ENCODE results near the gene CACNA2D4.
"Not testable (repeated sequence)": the region's sequence is repeated elsewhere in the genome, so short reads cannot be mapped to it uniquely, and the experiment has no call there.

CACNA2D4 gene, protein sequence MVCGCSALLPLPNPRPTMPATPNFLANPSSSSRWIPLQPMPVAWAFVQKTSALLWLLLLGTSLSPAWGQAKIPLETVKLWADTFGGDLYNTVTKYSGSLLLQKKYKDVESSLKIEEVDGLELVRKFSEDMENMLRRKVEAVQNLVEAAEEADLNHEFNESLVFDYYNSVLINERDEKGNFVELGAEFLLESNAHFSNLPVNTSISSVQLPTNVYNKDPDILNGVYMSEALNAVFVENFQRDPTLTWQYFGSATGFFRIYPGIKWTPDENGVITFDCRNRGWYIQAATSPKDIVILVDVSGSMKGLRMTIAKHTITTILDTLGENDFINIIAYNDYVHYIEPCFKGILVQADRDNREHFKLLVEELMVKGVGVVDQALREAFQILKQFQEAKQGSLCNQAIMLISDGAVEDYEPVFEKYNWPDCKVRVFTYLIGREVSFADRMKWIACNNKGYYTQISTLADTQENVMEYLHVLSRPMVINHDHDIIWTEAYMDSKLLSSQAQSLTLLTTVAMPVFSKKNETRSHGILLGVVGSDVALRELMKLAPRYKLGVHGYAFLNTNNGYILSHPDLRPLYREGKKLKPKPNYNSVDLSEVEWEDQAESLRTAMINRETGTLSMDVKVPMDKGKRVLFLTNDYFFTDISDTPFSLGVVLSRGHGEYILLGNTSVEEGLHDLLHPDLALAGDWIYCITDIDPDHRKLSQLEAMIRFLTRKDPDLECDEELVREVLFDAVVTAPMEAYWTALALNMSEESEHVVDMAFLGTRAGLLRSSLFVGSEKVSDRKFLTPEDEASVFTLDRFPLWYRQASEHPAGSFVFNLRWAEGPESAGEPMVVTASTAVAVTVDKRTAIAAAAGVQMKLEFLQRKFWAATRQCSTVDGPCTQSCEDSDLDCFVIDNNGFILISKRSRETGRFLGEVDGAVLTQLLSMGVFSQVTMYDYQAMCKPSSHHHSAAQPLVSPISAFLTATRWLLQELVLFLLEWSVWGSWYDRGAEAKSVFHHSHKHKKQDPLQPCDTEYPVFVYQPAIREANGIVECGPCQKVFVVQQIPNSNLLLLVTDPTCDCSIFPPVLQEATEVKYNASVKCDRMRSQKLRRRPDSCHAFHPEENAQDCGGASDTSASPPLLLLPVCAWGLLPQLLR

GRCh38 chr12:1918081-1918883 is at the start of gene CACNA2D4:
CACNA2D4 (minus strand) TSS chr12:1918652; CDS start chr12:1918473, 179 bp downstream.
- DNase-seq (ENCODE audit: low read depth in 1 of 2, low spot score in 1 of 2), result no peak

- no peak for DNase-seq (ENCODE audit: low read depth in 1 of 2, low spot score in 1 of 2)
These were observed 48.2 kb upstream of the CACNA2D4 start for GRCh38 chr12:1966561-1967226.

- DNase-seq (ENCODE audit: low read depth in 1 of 2, low spot score in 1 of 2), result no peak
These were observed 47.5 kb upstream of the CACNA2D4 start for GRCh38 chr12:1965916-1966315.

- DNase-seq (ENCODE audit: low read depth in 1 of 2, low spot score in 1 of 2), result no peak
These were observed 43.9 kb upstream of the CACNA2D4 start for GRCh38 chr12:1962051-1963020.

- no peak for DNase-seq (ENCODE audit: low read depth in 1 of 2, low spot score in 1 of 2)
These were observed 38.3 kb upstream of the CACNA2D4 start for GRCh38 chr12:1956716-1957115.

DNA sequence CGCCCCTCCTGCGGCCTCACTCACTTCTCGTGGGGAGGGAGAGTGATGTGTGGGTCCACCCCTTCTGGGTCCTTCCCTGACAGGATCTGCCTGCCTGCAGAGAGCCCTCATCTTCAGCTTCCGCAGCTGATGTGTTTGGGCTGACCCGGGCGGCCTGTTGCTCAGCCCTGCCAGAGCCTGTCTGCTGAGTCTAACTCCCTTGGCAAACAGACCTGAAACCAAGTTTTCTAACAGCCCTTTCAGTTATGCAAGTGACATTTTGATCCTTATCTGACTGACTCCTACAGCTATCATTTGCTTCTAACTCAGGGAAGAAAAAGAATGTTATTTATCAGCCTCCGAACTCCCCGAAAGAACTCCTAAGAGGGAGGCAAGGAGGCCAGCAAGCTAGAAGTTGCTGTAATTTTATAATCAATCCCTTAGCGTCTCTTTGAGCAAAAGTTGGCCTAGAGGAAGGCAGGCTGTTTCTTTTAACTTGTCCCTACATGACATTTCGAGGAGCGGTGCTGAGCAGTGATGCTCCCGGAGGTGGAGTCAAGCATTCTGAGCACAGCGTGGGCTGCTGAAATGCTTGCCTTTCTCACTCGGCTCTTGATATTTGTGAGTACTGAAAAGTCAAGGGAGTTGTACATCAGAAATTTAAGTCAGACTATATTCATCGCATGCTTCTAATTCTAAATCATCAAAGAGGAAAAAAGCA is 31.5 kb upstream of the CACNA2D4 start:
- no peak for DNase-seq (ENCODE audit: low read depth in 1 of 2, low spot score in 1 of 2)

GRCh38 chr12:1948883-1949282 is 30.4 kb upstream of the CACNA2D4 start:
- no peak for DNase-seq (ENCODE audit: low read depth in 1 of 2, low spot score in 1 of 2)

GRCh38 chr12:1947081-1947480 is 28.6 kb upstream of the CACNA2D4 start:
- DNase-seq (ENCODE audit: low read depth in 1 of 2, low spot score in 1 of 2), result no peak

- no peak for DNase-seq (ENCODE audit: low read depth in 1 of 2, low spot score in 1 of 2)
These were observed 27.8 kb upstream of the CACNA2D4 start for GRCh38 chr12:1946296-1946695.

DNA sequence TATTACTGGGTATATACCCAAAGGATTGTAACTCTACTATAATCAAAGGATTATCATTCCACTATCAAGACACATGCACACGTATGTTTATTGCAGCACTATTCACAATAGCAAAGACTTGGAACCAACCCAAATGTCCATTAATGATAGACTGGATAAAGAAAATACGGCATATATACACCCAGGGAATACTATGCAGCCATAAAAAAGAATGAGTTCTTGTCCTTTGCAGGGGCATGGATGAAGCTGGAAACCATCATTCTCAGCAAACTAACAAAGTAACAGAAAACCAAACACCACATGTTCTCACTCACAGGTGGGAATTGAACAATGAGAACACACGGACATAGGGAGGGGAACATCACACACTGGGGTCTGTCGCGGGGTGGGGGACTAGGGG is 27.1 kb upstream of the CACNA2D4 start:
- not testable (repeated sequence) for DNase-seq (ENCODE audit: low read depth in 1 of 2, low spot score in 1 of 2)

DNA sequence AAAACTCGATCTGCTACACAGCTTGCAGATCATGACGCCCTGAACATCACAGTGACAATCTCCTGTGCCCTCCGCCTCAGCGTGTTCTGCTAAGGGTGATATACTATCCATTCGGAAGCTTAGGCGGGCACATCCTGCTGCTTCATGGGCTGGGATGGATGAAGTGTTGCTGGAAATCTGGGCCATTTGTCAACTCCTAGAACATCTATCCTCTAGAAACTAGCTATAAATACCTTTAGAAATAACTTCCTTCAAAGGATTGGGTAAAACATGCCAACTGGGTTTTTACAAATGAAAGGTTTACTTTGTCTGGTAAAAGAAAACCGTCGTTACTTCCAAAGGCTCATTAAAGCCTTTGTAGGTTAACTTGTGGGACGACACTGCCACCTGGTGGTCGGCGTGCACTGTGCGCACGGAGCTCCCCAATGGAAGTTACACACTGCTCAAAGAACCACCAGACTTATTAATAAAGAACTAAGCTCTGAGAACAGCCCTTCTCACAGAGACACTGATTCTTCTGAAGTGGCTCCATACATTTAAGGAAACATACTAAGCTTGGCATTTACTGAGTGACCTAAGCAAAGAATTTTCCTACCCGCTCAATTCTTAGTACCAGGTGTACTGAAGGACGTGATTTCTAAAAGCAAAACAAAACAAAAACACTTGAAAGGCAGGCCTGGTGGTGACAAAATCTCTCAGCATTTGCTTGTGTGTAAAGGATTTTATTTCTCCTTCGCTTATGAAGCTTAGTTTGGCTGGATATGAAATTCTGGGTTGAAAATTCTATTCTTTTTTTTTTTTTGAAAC is 21.6 kb upstream of the CACNA2D4 start:
- peak; percentile 73 to 91 for DNase-seq (ENCODE audit: low read depth in 1 of 2, low spot score in 1 of 2)

DNA sequence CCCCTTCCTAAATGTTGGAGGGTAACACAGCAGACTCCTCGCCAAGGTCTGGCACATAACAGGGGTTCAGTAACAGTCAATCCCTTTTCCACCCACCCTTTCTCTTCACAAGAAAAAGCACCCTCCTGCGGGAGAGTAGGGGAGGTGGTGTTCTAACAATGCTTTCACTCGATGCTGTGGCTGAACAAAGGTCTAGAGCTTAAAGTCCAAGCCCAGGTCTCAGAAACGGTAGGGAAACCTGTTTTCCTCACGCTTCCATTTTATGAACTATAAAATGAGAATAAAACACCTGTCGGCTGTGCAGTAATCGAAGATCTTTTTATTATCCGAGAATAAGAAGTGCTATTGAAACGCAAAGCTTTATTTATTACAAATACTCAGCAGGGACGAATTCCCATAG is 20.9 kb upstream of the CACNA2D4 start:
- no peak for DNase-seq (ENCODE audit: low read depth in 1 of 2, low spot score in 1 of 2)

- no peak for DNase-seq (ENCODE audit: low read depth in 1 of 2, low spot score in 1 of 2)
These were observed 19.2 kb upstream of the CACNA2D4 start for GRCh38 chr12:1937481-1938224.

DNA sequence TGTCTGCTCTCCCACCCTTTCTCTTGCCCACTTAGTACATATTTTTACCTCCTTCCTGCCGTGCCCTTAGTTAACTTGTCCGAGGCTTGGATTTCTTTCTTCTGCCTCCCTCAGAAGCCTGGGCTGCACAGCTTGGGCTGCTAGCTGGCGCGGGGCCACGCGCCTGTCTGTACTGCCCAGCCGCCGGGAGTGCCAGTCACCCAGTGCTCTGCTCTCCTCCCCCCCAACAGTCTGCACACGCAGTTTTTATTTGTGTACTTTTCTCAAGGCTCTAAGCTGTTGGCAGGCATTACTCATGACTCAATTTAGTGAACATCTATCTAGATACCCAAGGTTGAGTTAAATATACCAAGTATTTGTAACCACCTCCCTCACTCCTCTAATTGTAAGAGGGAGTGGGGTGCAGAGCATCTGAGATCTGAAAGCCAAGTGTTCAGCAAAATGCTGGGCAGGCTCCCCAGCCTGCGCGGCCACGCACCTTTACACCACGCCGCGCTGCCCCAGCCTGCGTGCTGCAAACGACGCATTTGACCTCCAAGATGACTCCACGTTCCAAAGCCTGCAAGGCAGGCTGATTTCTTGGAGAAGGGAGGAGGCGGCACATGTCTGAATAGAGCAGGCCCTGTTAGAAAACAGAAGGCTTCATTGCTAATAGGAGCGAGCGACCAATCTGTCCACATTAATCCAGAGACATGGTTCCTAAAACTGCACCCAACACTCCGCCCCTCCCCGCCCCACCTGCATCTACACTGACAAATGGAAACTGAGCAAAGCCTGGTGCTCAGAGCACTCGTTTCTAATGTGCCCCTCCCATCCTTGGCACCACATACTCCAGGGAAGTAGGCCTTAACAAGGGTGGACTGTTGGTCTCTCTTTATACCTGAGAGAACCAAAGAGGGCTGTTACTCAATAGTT is 18.2 kb upstream of the CACNA2D4 start:
- no peak for DNase-seq (ENCODE audit: low read depth in 1 of 2, low spot score in 1 of 2)

DNA sequence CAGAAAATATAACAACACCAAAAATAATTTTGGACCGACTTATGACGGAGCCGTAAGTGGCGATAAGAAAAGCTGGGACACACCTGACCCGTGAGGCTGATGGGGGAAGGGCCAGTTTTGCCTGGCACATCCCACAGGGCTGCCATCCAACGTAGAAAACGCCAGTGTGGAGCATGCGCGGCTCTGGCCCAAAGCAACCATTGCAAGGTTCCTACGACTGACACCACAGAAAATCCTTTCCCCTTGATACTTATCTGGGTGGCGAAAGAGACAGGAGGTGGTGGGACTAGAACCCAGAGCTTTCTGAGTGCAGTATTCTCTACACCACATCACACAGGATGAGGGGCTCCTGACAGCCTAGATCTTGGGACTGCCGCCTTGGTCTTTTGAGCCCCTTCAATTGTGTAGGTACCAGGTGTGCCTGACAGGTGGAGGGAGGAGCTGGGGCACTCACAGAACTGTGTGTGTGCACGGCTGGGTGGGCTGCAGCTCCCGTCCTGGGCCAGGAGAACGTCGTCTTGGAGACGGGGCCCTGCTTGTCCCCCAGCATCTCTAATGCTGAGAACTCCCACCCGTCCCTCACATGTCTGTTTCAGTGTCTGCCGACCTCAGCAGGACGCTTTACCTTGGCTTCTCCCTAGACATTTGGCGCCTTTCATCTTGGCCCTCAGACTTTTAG is 17.4 kb upstream of the CACNA2D4 start:
- no peak for DNase-seq (ENCODE audit: low read depth in 1 of 2, low spot score in 1 of 2)
